ENCODE results near the gene PPP1R14C.
A peak's percentile ranks its signal among the peaks of the same experiment; 100 is the strongest.
"Not testable (repeated sequence)": the region's sequence is repeated elsewhere in the genome, so short reads cannot be mapped to it uniquely, and the experiment has no call there.

Gene PPP1R14C

GRCh38 chr6:150172929-150173328 is 30.1 kb downstream of the PPP1R14C start:
- no peak for DNase-seq

GRCh38 chr6:150175586-150176151 is 32.8 kb downstream of the PPP1R14C start:
- no peak for DNase-seq

- no peak for DNase-seq
Measured at GRCh38 chr6:150176152-150176551, 33.3 kb downstream of the PPP1R14C start.

- DNase-seq, result no peak
Measured at GRCh38 chr6:150176659-150177058, 33.8 kb downstream of the PPP1R14C start.

- DNase-seq, result no peak
Measured at GRCh38 chr6:150177259-150177951, 34.6 kb downstream of the PPP1R14C start.

- DNase-seq, result no peak
Measured at GRCh38 chr6:150177952-150178520, 35.2 kb downstream of the PPP1R14C start.

GRCh38 chr6:150179030-150179429 is 36.2 kb downstream of the PPP1R14C start:
- no peak for DNase-seq

GRCh38 chr6:150179907-150180424 is 37.1 kb downstream of the PPP1R14C start:
- DNase-seq, result not testable (repeated sequence)

GRCh38 chr6:150180517-150180916 is 37.7 kb downstream of the PPP1R14C start:
- DNase-seq, result no peak

GRCh38 chr6:150182460-150183078 is 39.7 kb downstream of the PPP1R14C start:
- DNase-seq, result no peak

- no peak for DNase-seq
Measured at GRCh38 chr6:150183105-150183504, 40.3 kb downstream of the PPP1R14C start.

- no peak for DNase-seq
Measured at GRCh38 chr6:150183966-150184365, 41.1 kb downstream of the PPP1R14C start.

- DNase-seq, result no peak
Measured at GRCh38 chr6:150184850-150185731, 42.2 kb downstream of the PPP1R14C start.

GRCh38 chr6:150185732-150186117 is 42.9 kb downstream of the PPP1R14C start:
- DNase-seq, result no peak

GRCh38 chr6:150186129-150186898 is 43.5 kb downstream of the PPP1R14C start:
- no peak for DNase-seq

- not testable (repeated sequence) for DNase-seq
Measured at GRCh38 chr6:150187433-150187832, 44.6 kb downstream of the PPP1R14C start.

GRCh38 chr6:150189122-150189521 is 46.3 kb downstream of the PPP1R14C start:
- DNase-seq, result peak; percentile 8 to 30

- no peak for DNase-seq
Measured at GRCh38 chr6:150191809-150192208, 49.0 kb downstream of the PPP1R14C start.

GRCh38 chr6:150194195-150194594 is 51.4 kb downstream of the PPP1R14C start:
- no peak for DNase-seq

- no peak for DNase-seq
Measured at GRCh38 chr6:150195996-150196417, 53.2 kb downstream of the PPP1R14C start.

GRCh38 chr6:150196942-150197745 is 54.3 kb downstream of the PPP1R14C start:
- peak; percentile 63 to 90 for DNase-seq
